Liver (tissue), 9 donors: ENCODE results near the gene ARPC5. TPM values are rescaled to one million over a fixed set of nuclear protein-coding genes. Genes with fewer than 3 reads are reported as not detected.

Experiments used
- DNase-seq: peaks from one replicate; pipeline ENCODE4 v3.0.0-alpha.2; 2017; ENCODE audit warnings: low spot score
- H3K27ac ChIP-seq, 2 donors: one replicate each; pipeline ENCODE4 v1.7.0; 2013; ENCODE audit warnings: inconsistent platforms in 2 of 2, low read length in 2 of 2, control low read depth in 1 of 2, low read depth in 1 of 2, mild to moderate bottlenecking in 1 of 2
- H3K27me3 ChIP-seq, 4 donors: one replicate each; pipeline versions ENCODE4 v1.6.1 to v1.7.0; 2013; ENCODE audit warnings: low read length in 3 of 4, inconsistent platforms in 1 of 4, mild to moderate bottlenecking in 1 of 4, moderate library complexity in 1 of 4; ENCODE audit not compliant: control insufficient read depth in 4 of 4, insufficient read depth in 4 of 4
- H3K36me3 ChIP-seq, 4 donors: one replicate each; pipeline versions ENCODE4 v1.6.1 to v1.7.0; 2013; ENCODE audit warnings: low read length in 3 of 4, mild to moderate bottlenecking in 3 of 4, low read depth in 1 of 4, moderate library complexity in 1 of 4; ENCODE audit not compliant: control insufficient read depth in 4 of 4, insufficient read depth in 3 of 4
- H3K4me1 ChIP-seq, 4 donors: one replicate each; pipeline versions ENCODE4 v1.6.1 to v1.7.0; 2013; ENCODE audit warnings: low read length in 3 of 4, mild to moderate bottlenecking in 3 of 4, moderate library complexity in 1 of 4; ENCODE audit not compliant: control insufficient read depth in 4 of 4, insufficient read depth in 4 of 4
- H3K4me3 ChIP-seq, 3 donors: one replicate each; pipeline versions ENCODE4 v1.6.1 to v1.7.0; 2013; ENCODE audit warnings: low read length in 3 of 3, control low read depth in 1 of 3, low read depth in 1 of 3, mild to moderate bottlenecking in 1 of 3
- H3K9ac ChIP-seq, 2 donors: one replicate each; pipeline ENCODE4 v1.7.0; 2013; ENCODE audit warnings: low read length in 2 of 2, mild to moderate bottlenecking in 2 of 2, moderate library complexity in 2 of 2, control low read depth in 1 of 2, low read depth in 1 of 2
- H3K9me3 ChIP-seq, 4 donors: one replicate each; pipeline versions ENCODE4 v1.6.1 to v1.7.0; 2013; ENCODE audit warnings: low read length in 3 of 4; ENCODE audit not compliant: control insufficient read depth in 4 of 4
- ATF3 ChIP-seq: IDR thresholded peaks from 2 replicates; pipeline ENCODE4 v1.6.1; 2016; ENCODE audit warnings: antibody characterized with exemption
- CTCF ChIP-seq: fragments of 150-350 bp; IDR thresholded peaks from 2 replicates; pipeline ENCODE4 v1.5.1; 2017; ENCODE audit warnings: improper control_type of control experiment, low read depth, low read length; ENCODE audit not compliant: missing input control
- EGR1 ChIP-seq, 2 donors: IDR thresholded peaks; 2 replicates each; pipeline ENCODE4 v1.6.1; 2016 to 2018; ENCODE audit warnings: antibody characterized with exemption in 2 of 2, low read depth in 2 of 2
- FOXA1 ChIP-seq: IDR thresholded peaks from 2 replicates; pipeline ENCODE4 v1.6.1; 2016; ENCODE audit warnings: antibody characterized with exemption
- FOXA2 ChIP-seq: IDR thresholded peaks from 2 replicates; pipeline ENCODE4 v1.6.1; 2016; ENCODE audit warnings: antibody characterized with exemption
- GABPA ChIP-seq, 2 donors: IDR thresholded peaks in 1 of 2; conservative IDR thresholded peaks in 1 of 2; 2 replicates each; pipeline ENCODE4 v1.6.1; 2016; ENCODE audit warnings: antibody characterized with exemption in 2 of 2, mild to moderate bottlenecking in 1 of 2, moderate library complexity in 1 of 2
- HNF4A ChIP-seq, 2 donors: conservative IDR thresholded peaks; 2 replicates each; pipeline ENCODE4 v1.6.1; 2016; ENCODE audit warnings: antibody characterized with exemption in 2 of 2, mild to moderate bottlenecking in 2 of 2
- HNF4G ChIP-seq: IDR thresholded peaks from 2 replicates; pipeline ENCODE4 v1.6.1; 2016; ENCODE audit warnings: antibody characterized with exemption
- JUND ChIP-seq, 2 donors: IDR thresholded peaks; 2 replicates each; pipeline ENCODE4 v1.6.1; 2016; ENCODE audit warnings: antibody characterized with exemption in 2 of 2
- RAD21 ChIP-seq, 2 donors: IDR thresholded peaks; 2 replicates each; pipeline ENCODE4 v1.6.1; 2016; ENCODE audit warnings: antibody characterized with exemption in 2 of 2, mild to moderate bottlenecking in 2 of 2
- REST ChIP-seq: IDR thresholded peaks from 2 replicates; pipeline ENCODE4 v1.6.1; 2016; ENCODE audit warnings: antibody characterized with exemption, mild to moderate bottlenecking
- RXRA ChIP-seq, 2 donors: IDR thresholded peaks; 2 replicates each; pipeline ENCODE4 v1.6.1; 2017 to 2018; ENCODE audit warnings: antibody characterized with exemption in 2 of 2, mild to moderate bottlenecking in 1 of 2
- SP1 ChIP-seq: IDR thresholded peaks from 2 replicates; pipeline ENCODE4 v1.6.1; 2018; ENCODE audit warnings: antibody characterized with exemption, mild to moderate bottlenecking
- TAF1 ChIP-seq: conservative IDR thresholded peaks from 2 replicates; pipeline ENCODE4 v1.6.1; 2016; ENCODE audit warnings: antibody characterized with exemption, mild to moderate bottlenecking
- YY1 ChIP-seq: IDR thresholded peaks from 2 replicates; pipeline ENCODE4 v1.6.1; 2016; ENCODE audit warnings: antibody characterized with exemption, mild to moderate bottlenecking
- WGBS: extraction: QIAGEN DNeasy Blood & Tissue Kit; methylation state at CpG from one replicate; pipeline ENCODE4 v1.1.7; 2013; 5-methylcytosine and 5-hydroxymethylcytosine counted together
- polyA plus RNA-seq, 2 donors: library from polyadenylated mRNA; stranded (reverse) in 1 of 2; unstranded in 1 of 2; fragments of 200-250 nt in 1 of 2; fragments of >200 nt in 1 of 2; fragmentation: Nextera tagmentation in 1 of 2; extraction: Ambion mirVana in 1 of 2; gene quantifications; one replicate each; pipeline versions ENCODE4 v1.2.1 to v1.2.3, GENCODE V29; 2013 to 2015
- total RNA-seq, 2 donors: library from RNA; depleted of rRNA; stranded (reverse); fragments of >200 nt; gene quantifications; one replicate each; pipeline ENCODE4 v1.2.3, GENCODE V29; 2014
- donor health status: healthy.
- donor health status: healthy.
- donor health status: healthy.
- donor health status: healthy.
- donor health status: healthy.

The ARPC5 gene
- total and polyA plus RNA-seq, 4 donors = 34.9 to 67.0 (median 54.3) TPM

GRCh38 chr1:183676586-183677189 is 41.1 kb upstream of the ARPC5 start:
- Histone ChIP-seq H3K9ac (no peak overlapping the region), H3K27ac (no peak overlapping the region), H3K4me1 (no peaks in the 10 kb centered on the region), H3K36me3 (no peaks in the 10 kb centered on the region), H3K4me3 (no peak overlapping the region), H3K9me3 (no peaks in the 10 kb centered on the region), H3K27me3 (no peaks in the 10 kb centered on the region)
- 51% methylated on average over 2 of the region's 2 CpGs for WGBS
- DNase-seq = no peak
- no peak for TF ChIP-seq RAD21 (IDR thresholded peaks at IDR 0.05)
- no peak for TF ChIP-seq FOXA2
- no peak for TF ChIP-seq JUND (IDR thresholded peaks at IDR 0.05)
- no peak for TF ChIP-seq YY1
- no peak for TF ChIP-seq CTCF
- TF ChIP-seq ATF3 = no peak
- TF ChIP-seq TAF1 = no peak
- no peak for TF ChIP-seq FOXA1
- TF ChIP-seq HNF4G = no peak
- TF ChIP-seq GABPA (IDR thresholded peaks at IDR 0.05 in 1 of 2, conservative IDR thresholded peaks at IDR 0.05 in 1 of 2) = no peak
- TF ChIP-seq SP1 = no peak
- TF ChIP-seq EGR1 (IDR thresholded peaks at IDR 0.05; ENCODE audit: low read depth in 2 of 2) = no peak
- TF ChIP-seq HNF4A (conservative IDR thresholded peaks at IDR 0.05) = no peak

- H3K27me3 ChIP-seq = no peaks in the 10 kb centered on the region
- H3K9me3 ChIP-seq = no peaks in the 10 kb centered on the region
- no peak overlapping the region for H3K9ac ChIP-seq
- no peak overlapping the region for H3K4me3 ChIP-seq
- no peaks in the 10 kb centered on the region for H3K4me1 ChIP-seq
- no peaks in the 10 kb centered on the region for H3K36me3 ChIP-seq
- H3K27ac ChIP-seq = no peak overlapping the region
- 91% methylated on average over 3 of the region's 3 CpGs for WGBS
- TF ChIP-seq HNF4A (conservative IDR thresholded peaks at IDR 0.05) (peak; percentile 46 to 47), RXRA (IDR thresholded peaks at IDR 0.05) (no peak), REST (no peak), TAF1 (no peak), HNF4G (no peak)
- no peak for DNase-seq
These were observed 40.5 kb upstream of the ARPC5 start for GRCh38 chr1:183675883-183676585.
